Stimulated activated naive CD4-positive, alpha-beta T cell treated with Interleukin-2 at 50 U/mL for 16 hours (primary cell): ENCODE results near the gene CDR2.
"Not testable (repeated sequence)": the region's sequence is repeated elsewhere in the genome, so short reads cannot be mapped to it uniquely, and the experiment has no call there.

Experiments
- DNase-seq: peaks from one replicate; lab custom pipeline; 2025; lab: John Stamatoyannopoulos, UW

Gene CDR2

GRCh38 chr16:22375963-22376640 lies 1.7 kb upstream of the CDR2 start:
- DNase-seq: no peak

GRCh38 chr16:22375117-22375962 lies 921 bp upstream of the CDR2 start:
- no peak for DNase-seq

- DNase-seq: peak; percentile 44
Measured at GRCh38 chr16:22373662-22374310, 633 bp downstream of the CDR2 start.

DNA sequence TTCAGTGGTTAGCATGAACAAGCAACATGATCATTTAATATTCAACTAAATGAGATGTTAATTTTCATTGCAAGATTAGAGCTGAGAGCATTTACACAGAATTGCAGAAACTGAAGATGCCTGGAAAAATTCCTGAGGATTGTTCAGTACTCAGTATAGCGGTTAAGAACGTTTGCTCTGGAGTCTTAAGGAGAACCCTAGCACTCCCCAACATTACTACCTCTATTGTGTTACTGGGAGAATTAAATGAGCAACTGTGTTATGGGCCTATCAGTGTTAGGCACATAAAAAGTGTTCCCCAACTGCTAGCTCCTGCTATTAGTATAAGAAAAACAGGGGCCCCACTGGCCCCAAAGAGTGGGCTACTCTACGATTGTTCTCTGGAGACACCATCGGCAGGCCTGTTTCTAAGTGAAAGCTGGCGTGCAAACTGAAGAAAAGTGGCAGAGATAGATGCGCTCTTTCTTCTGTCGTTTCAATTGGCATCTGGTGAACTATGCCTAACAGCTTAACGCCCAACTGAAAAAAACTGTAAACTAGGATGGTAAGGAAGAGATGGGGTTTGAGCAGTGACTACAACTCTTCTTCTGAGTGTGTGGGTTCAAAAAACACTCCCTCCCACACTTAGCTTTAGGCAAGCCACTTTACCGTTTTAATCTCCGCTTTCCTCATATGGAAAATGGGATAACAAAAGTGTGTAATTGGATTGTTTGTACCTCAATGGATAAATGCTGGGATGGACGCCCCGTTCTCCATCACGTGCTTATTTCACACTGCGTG lies 1.3 kb downstream of the CDR2 start:
- DNase-seq: no peak

DNA sequence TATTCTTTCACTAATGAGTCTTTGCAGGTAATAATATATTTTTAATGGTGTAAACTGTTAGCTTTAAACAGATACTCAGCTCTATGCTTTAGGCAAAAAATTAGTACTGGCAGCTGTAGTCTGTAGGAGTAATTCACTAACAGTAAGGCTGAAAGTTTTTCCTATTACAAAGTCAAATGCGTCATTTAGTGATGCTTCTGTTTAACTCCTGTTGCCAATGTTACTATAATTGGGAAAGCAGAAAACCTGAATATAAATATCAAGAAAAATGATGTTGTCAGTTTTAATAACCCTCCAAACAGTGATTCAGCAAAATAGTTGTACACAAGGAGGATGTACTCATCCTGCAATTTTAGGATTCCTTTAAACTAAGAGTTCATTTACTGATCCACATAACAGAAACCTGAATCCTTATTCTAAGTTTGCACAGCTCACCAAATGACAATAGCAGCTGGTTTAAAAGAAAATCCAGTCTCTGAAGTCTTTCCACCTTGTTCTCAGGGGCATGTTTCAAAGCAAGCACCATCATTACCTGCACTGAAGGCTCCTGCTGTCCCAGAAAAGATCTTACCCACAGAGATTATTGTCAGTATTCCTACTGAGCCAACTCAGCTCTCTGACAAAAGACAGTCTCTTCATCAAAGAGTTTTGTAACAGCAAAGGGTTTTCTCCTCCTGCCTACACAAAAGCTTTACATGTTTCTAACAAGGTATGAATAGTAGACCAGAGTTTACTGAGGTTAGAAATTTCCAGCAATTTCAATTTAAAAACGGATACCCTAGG lies 4.2 kb downstream of the CDR2 start:
- DNase-seq: no peak

DNA sequence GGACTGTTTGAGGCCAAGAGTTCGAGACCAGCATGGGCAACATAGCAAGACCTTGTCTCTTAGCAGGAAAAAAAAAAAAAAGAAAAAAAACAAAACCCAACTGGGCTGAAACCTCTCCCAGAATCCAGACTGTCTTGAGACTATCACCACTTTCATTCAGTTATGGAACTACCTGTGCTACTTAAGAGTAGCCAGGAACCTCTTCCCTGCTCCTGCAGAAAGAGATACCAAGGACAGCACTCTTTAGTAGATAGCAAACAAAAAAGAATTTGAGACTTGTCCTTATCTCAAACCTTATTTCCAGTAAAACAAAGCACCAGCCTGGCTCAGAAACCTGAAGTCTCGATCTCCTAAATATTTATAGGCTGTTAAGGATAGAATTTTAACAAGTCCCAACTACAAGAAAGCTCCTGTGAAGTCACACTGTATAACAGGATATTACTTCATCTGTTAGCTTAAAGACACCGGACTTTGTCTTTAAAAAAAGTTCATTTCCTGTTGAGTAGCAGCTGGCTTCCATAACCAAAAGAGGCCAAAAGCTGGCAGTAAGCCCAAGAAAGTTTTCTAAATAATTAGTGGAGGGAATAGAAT lies 5.1 kb downstream of the CDR2 start:
- no peak for DNase-seq

DNA sequence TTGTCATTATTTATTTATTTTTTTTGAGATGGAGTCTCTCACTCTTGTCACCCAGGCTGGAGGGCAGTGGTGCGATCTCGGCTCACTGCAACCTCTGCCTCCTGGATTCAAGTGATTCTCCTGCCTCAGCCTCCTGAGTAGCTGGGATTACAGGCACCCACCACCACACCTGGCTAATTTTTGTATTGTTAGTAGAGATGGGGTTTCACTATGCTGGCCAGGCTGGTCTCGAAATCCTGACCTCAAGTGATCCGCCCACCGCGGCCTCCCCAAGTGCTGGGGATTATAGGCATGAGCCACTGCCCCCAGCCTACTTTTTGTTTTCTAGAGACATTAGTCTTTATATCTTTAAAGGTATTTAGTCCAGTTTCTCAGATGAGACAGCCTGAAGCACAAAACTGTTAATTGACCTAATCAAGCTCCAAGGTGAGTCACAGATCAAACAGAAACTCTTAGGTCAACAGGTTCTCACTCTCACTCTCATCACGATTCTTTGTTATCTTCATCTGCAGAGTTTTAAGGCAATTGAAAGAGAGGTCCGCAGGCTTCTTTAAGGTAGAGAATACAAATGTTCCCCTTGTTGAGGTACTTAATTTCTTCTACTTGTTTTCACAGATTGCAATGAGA lies 6.1 kb downstream of the CDR2 start:
- not testable (repeated sequence) for DNase-seq

- no peak for DNase-seq
Measured at GRCh38 chr16:22366889-22367288, 7.5 kb downstream of the CDR2 start.

DNA sequence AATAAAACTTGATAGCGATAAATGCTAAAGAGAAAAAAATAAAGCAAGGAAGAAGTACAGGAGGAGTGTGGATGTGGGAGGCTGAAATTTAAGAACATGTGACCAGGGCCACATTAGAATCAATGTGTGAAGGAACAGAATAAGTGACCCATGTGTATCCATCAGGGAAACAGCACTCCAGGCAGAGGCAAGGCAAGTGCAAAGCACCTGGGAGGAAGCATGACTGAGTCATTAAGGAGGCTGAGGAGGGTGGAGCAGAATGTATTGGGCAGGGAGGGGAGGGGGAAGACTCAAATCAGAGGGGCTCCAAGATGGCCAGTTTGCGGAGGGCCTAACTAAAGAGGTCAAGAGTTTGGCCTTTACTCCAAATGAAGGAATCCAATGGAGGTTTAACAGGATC lies 8.0 kb downstream of the CDR2 start:
- no peak for DNase-seq

DNA sequence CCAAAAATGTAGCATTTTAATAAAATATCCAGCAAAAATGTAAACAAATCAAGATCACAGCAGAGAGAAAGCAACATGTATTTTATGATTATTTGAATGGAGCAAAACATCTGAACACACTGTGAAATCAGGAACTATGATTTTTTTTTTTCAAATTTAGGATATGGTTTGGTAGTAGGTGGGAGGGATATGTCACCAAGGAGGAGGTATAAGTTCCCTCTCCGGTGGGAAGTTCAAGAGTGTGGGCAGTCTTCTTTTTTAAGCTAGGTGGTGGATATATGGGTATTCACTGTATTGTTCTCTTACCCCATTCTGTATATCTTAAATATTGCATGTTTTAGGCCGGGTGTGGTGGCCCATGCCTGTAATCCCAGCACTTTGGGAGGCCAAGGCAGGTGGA lies 10.2 kb downstream of the CDR2 start:
- DNase-seq: no peak

GRCh38 chr16:22360963-22361659 lies 13.3 kb downstream of the CDR2 start:
- no peak for DNase-seq

DNA sequence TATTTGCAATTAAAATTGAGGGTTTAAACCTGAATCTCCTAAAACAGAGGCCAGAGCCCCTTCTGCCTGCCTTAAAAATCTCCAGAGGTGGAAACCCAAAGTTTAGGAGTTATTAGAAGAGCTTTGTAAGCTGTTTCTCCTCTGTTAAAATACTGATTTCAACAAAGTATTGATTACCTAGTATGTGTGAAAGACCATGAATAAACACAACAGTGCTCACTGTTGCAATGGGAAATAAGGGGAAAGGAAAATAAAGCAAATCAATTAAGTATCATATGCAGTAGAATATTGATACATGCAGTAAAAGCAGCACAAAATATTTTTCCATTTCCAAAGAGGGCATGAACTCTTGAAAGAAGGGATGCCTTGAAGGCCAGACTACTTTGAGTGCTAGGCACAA lies 14.7 kb downstream of the CDR2 start:
- DNase-seq: no peak

DNA sequence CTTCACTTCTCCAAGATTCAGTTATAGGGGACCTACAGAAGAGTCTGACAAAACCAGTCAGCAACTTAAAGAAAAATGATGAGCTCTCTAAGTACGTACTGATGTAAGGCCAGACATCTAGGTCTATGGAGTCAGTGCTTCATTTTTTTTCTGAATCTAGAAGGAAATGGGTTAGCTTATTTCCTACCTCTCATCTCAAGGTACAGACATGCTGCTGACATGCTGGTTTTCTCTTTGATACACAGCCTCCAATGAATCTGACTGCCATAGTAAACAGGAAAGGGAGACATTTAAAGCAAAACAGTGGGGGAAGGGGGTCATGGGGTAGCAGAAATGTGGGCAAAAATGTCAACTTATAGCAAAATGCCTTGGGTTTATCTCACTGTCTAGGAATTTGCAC lies 16.4 kb downstream of the CDR2 start:
- DNase-seq: no peak

DNA sequence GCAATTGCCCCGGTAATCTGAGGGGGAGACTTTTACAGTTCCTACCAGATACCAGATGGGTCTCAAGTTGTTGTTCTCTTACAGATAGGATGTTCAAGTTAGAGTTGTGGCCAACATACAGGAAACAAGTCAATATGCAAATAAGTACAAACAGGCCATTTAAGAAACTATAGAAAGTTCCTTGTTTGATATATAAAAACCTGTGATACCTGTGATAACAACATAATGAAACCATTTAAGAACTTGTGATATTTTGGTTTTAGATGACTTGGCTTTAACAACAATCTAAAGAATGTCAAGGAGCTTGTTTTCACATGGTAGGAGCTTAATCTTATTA lies 16.8 kb downstream of the CDR2 start:
- no peak for DNase-seq

DNA sequence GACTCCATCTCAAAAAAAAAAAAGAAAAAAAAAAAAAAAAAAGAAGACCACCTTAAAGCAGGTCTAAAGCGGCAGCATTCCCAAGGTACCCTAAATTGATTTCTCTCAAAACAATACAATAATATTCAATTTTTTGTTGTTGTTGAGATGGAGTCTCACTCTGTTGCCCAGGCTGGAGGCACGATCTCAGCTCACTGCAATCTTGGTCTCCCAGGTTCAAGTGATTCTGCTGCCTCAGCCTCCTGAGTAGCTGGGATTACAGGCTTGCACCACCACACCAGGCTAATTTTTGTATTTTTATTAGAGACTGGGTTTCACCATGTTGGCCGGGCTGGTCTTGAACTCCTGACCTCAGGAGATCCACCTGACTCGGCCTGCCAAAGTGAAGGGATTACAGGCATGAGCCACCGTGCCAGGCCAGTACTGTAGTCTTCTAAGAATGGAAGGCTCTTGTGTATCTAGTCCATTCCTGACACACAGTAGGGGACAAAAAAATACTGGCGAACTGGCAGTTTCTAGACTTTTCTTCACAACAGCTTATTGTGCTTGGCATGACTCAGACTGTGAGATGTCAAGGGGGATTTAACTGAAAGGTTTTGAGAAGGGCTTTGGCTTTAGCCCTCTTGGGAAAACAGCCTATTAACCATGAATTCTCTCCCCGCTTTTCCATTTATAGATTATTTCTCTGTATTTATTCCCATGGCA lies 17.3 kb downstream of the CDR2 start:
- no peak for DNase-seq

DNA sequence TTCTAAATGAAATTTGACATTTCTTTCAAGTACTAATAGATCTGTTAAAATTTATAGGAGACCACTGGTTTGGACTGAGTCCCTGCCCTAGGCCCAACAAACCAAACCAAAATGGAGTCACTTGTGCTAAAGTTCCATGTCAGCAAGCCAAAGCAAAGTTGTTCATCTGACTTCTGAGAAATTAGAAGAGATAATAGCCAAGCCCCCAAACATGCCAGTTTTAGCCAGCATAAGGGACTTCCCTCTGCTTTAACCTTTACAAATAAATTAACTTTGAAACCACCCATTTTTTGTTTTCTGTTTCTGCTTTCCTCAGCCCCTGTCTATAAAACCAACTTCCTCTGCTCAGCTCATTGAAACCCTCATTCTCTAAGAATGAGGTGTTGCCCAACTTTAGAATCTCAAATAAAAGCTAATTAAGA lies 18.9 kb downstream of the CDR2 start:
- no peak for DNase-seq

DNA sequence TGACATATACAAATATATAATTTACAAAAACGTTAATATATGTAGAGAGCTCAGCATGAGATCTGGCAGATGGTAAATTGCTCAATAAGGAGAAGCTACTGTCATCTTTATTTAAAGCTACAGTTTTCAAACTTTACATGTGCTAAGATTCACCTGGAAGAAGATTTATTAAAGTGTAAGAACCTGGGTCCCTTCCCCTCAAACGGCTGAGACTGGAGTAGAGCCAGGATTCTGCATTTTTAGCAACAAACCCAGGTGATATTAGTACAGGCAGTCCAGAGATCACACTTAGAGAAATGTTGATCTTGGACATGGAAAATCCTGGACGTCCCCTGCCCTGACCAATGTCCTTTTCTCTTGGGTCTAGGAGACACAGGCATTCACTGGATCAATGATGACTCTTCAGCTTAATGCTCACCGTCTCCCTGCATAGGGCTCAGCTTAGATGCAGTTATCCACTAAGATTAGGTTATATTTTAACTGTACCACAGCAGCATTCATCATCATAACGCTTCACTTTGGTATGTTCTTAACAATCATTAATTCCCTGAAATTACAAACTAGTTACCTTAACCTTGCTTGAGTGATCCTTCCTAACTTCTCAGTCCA lies 20.4 kb downstream of the CDR2 start:
- no peak for DNase-seq

DNA sequence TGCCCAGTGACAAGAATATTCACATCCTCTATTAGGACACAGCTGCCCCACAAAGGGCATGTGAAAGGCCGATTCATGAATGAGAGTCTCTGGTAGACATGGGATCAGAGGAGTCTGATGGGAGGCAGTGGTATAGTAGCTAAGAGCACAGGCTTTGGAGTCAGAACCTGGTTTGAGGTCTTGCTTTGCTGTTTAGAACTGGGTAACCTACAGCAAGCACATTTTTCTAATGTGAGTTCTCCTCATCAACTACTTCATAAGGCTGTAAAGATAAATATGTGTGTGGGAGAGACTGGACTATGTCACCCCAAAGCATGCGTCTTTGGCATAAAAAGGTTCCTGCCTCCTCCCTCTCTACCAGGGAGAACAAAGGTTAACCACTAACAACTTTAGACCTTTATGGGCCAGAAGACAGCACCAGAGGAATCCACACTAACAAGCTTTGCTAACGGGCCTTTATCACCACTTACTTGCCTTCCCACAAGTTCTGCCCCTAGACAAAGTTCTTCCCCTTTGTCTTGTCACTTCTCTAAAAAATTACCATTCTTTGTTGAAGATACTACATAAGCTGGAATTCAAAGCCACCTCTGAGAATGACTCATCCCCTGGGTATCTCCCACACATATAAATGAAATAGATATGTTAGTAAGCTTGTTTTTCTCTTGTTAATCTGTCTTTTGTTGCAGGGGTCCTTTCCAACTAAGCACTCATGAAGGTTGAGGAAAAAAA lies 21.1 kb downstream of the CDR2 start:
- DNase-seq: no peak
